ENCODE measurements around the gene ACOT7.
"Not testable (repeated sequence)": the region's sequence is repeated elsewhere in the genome, so short reads cannot be mapped to it uniquely, and the experiment has no call there.

DNA sequence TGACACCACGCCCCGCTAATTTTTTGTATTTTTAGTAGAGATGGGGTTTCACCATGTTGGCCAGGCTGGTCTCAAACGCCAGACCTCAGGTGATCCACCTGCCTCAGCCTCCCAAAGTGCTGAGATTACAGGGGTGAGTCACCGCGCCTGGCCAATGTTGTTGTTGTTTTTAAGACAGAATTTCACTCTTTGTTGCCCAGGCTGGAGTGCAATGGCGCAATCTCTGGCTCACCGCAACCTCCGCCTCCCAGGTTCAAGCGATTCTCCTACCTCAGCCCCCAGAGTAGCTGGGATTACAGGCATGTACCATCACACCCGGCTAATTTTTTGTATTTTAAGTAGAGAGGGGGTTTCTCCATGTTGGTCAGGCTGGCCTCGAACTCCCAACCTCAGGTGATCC lies 173.9 kb downstream of the ACOT7 start:
- TF ChIP-seq, protein P1, sequence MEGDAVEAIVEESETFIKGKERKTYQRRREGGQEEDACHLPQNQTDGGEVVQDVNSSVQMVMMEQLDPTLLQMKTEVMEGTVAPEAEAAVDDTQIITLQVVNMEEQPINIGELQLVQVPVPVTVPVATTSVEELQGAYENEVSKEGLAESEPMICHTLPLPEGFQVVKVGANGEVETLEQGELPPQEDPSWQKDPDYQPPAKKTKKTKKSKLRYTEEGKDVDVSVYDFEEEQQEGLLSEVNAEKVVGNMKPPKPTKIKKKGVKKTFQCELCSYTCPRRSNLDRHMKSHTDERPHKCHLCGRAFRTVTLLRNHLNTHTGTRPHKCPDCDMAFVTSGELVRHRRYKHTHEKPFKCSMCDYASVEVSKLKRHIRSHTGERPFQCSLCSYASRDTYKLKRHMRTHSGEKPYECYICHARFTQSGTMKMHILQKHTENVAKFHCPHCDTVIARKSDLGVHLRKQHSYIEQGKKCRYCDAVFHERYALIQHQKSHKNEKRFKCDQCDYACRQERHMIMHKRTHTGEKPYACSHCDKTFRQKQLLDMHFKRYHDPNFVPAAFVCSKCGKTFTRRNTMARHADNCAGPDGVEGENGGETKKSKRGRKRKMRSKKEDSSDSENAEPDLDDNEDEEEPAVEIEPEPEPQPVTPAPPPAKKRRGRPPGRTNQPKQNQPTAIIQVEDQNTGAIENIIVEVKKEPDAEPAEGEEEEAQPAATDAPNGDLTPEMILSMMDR (IDR thresholded peaks at IDR 0.05), result not testable (repeated sequence)
- TF ChIP-seq, protein P2, sequence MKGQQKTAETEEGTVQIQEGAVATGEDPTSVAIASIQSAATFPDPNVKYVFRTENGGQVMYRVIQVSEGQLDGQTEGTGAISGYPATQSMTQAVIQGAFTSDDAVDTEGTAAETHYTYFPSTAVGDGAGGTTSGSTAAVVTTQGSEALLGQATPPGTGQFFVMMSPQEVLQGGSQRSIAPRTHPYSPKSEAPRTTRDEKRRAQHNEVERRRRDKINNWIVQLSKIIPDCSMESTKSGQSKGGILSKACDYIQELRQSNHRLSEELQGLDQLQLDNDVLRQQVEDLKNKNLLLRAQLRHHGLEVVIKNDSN (CRISPR knock-in tag; IDR thresholded peaks at IDR 0.05), result not testable (repeated sequence)
- TF ChIP-seq, protein P3, sequence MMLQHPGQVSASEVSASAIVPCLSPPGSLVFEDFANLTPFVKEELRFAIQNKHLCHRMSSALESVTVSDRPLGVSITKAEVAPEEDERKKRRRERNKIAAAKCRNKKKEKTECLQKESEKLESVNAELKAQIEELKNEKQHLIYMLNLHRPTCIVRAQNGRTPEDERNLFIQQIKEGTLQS (CRISPR knock-in tag; conservative IDR thresholded peaks at IDR 0.05), result not testable (repeated sequence)
- not testable (repeated sequence) for TF ChIP-seq TEAD1 (CRISPR knock-in tag; IDR thresholded peaks at IDR 0.05); ZNF232 (CRISPR knock-in tag; IDR thresholded peaks at IDR 0.05); IRF2 (CRISPR knock-in tag; IDR thresholded peaks at IDR 0.05; ENCODE audit: borderline replicate concordance, low read depth); ELF4 (CRISPR knock-in tag; IDR thresholded peaks at IDR 0.05; ENCODE audit: low read depth); JUN (CRISPR knock-in tag; IDR thresholded peaks at IDR 0.05)
- TF ChIP-seq, protein P4, sequence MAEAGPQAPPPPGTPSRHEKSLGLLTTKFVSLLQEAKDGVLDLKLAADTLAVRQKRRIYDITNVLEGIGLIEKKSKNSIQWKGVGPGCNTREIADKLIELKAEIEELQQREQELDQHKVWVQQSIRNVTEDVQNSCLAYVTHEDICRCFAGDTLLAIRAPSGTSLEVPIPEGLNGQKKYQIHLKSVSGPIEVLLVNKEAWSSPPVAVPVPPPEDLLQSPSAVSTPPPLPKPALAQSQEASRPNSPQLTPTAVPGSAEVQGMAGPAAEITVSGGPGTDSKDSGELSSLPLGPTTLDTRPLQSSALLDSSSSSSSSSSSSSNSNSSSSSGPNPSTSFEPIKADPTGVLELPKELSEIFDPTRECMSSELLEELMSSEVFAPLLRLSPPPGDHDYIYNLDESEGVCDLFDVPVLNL (CRISPR knock-in tag; IDR thresholded peaks at IDR 0.05; ENCODE audit: borderline replicate concordance, low read depth), result not testable (repeated sequence)
- TF ChIP-seq, protein P5, sequence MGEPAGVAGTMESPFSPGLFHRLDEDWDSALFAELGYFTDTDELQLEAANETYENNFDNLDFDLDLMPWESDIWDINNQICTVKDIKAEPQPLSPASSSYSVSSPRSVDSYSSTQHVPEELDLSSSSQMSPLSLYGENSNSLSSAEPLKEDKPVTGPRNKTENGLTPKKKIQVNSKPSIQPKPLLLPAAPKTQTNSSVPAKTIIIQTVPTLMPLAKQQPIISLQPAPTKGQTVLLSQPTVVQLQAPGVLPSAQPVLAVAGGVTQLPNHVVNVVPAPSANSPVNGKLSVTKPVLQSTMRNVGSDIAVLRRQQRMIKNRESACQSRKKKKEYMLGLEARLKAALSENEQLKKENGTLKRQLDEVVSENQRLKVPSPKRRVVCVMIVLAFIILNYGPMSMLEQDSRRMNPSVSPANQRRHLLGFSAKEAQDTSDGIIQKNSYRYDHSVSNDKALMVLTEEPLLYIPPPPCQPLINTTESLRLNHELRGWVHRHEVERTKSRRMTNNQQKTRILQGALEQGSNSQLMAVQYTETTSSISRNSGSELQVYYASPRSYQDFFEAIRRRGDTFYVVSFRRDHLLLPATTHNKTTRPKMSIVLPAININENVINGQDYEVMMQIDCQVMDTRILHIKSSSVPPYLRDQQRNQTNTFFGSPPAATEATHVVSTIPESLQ (CRISPR knock-in tag; IDR thresholded peaks at IDR 0.05), result not testable (repeated sequence)
- TF ChIP-seq, protein P6, sequence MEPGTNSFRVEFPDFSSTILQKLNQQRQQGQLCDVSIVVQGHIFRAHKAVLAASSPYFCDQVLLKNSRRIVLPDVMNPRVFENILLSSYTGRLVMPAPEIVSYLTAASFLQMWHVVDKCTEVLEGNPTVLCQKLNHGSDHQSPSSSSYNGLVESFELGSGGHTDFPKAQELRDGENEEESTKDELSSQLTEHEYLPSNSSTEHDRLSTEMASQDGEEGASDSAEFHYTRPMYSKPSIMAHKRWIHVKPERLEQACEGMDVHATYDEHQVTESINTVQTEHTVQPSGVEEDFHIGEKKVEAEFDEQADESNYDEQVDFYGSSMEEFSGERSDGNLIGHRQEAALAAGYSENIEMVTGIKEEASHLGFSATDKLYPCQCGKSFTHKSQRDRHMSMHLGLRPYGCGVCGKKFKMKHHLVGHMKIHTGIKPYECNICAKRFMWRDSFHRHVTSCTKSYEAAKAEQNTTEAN (CRISPR knock-in tag; IDR thresholded peaks at IDR 0.05), result not testable (repeated sequence)
